ENCODE data around the gene OVCH2. TPM values are rescaled to one million over a fixed set of nuclear protein-coding genes. Genes with fewer than 3 reads are reported as not detected.

The OVCH2 gene
- total and polyA plus RNA-seq, 10 of the 15 experiments (the other 5 are each of a cell fraction or from before 2014, with no cell fraction given): not detected

DNA sequence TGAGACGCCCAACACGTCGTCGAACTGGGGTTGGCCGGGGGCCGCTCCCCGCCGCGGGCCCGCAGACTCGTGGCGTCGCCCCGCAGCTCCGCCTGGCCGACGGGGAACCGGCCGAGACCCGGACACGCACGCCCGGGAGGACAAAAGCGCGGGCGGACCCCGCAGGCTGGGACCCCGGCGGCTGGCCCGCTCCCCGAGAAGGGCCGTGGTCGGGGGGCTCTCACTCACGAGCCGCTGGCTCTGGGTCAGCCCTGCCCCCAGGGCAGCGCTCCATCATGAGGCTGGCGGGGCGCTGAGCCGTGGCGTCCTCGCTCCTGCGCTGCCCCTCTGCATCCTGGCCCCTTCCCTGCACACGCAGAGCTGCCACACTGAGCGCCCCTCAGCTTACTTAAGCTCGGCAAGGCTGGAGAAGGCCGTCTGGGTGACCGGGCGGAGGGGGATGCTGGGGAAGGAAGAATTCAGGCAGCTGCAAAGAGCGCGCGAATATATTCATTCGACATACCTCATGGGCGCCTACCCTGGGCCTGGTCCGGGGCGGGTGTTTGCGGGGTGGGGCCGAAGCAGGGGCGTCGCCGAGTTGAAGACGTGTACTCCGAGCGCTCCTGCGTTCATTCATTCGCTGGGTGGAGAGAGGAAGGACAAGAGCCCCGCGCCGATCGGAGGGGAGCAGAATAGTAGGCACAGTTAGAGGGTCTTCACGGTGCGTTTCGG, 32.4 kb downstream of the OVCH2 start:
- ChIA-PET CTCF (interaction anchor here (1.4 kb wide), 1 partner anchor 15 kb away, joined by 3 read pairs; no protein-coding TSS in a partner anchor), RAD21 (ENCODE audit: unreplicated experiment) (no interaction called here), SMC1A (ENCODE audit: uncharacterized antibody, unreplicated experiment) (no interaction called here), POLR2A (no interaction called here)
- H3K4me2 ChIP-seq (ENCODE audit: control insufficient read depth, insufficient read depth): peak overlapping the region; percentile 96
- in situ Hi-C loops (cut with MboI): no loop called here
- ATAC-seq (peak; percentile 18), FAIRE-seq (no peak), DNase-seq (ENCODE audit: low read depth, low spot score) (no peak)
- H4K20me1 ChIP-seq (ENCODE audit: control insufficient read depth, insufficient read depth): no peaks in the 10 kb centered on the region
- H3K4me1 ChIP-seq (ENCODE audit: control insufficient read depth, insufficient read depth, low read length): peaks cover 34% of the 10 kb centered on the region
- no peaks in the 10 kb centered on the region for H3K36me3 ChIP-seq (ENCODE audit: control insufficient read depth in 2 of 2, insufficient read depth in 2 of 2, low read length in 1 of 2)
- peak overlapping the region; percentile 70; the same call in 1 of the 2 replicates for H3K27ac ChIP-seq (ENCODE audit: control insufficient read depth, insufficient read depth)
- BruUV-seq (replicated peaks): no TSS peak
- WGBS (ENCODE audit: insufficient coverage, insufficient replicate concordance, low lambda C conversion rate, missing lambda C conversion rate): 34% methylated on average over 52 of the region's 72 CpGs
- H3K9me3 ChIP-seq (replicated peaks; ENCODE audit: control insufficient read depth, insufficient read depth, low read length): peaks cover 10% of the 10 kb centered on the region
- H3K27me3 ChIP-seq (replicated peaks in 1 of 2; ENCODE audit: control insufficient read depth in 2 of 2, insufficient read depth in 2 of 2, low read length in 1 of 2): no peaks in the 10 kb centered on the region
- H3K9ac ChIP-seq (ENCODE audit: control insufficient read depth, insufficient read depth, low read length): peak overlapping the region; percentile 70
- peak overlapping the region; percentile 70 for H3K4me3 ChIP-seq
- peak overlapping the region; percentile 72 for H2AFZ ChIP-seq (ENCODE audit: control insufficient read depth, low read depth, low read length)
- peaks cover 2% of the 10 kb centered on the region for H3K79me2 ChIP-seq (ENCODE audit: control insufficient read depth, insufficient read depth, low read length)
- intact Hi-C loops (cut with micrococcal nuclease; ENCODE audit: unreplicated experiment): loop anchor here (2.0 kb wide), 1 partner anchor 161 kb away; the partner anchor contains the start of gene PPFIBP2
- TF ChIP-seq, protein P1, sequence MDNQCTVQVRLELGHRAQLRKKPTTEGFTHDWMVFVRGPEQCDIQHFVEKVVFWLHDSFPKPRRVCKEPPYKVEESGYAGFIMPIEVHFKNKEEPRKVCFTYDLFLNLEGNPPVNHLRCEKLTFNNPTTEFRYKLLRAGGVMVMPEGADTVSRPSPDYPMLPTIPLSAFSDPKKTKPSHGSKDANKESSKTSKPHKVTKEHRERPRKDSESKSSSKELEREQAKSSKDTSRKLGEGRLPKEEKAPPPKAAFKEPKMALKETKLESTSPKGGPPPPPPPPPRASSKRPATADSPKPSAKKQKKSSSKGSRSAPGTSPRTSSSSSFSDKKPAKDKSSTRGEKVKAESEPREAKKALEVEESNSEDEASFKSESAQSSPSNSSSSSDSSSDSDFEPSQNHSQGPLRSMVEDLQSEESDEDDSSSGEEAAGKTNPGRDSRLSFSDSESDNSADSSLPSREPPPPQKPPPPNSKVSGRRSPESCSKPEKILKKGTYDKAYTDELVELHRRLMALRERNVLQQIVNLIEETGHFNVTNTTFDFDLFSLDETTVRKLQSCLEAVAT (IDR thresholded peaks at IDR 0.05): no peak
- TF ChIP-seq JUND (IDR thresholded peaks at IDR 0.05; ENCODE audit: low read depth, low read length) (no peak), RB1 (IDR thresholded peaks at IDR 0.05; ENCODE audit: borderline replicate concordance) (no peak), ZNF217 (IDR thresholded peaks at IDR 0.05) (no peak), CHD1 (IDR thresholded peaks at IDR 0.05; ENCODE audit: low read depth, low read length) (no peak), EGR1 (IDR thresholded peaks at IDR 0.05; ENCODE audit: borderline replicate concordance in 1 of 2, low read depth in 2 of 2, low read length in 2 of 2) (no peak), TAF1 (IDR thresholded peaks at IDR 0.05; ENCODE audit: borderline replicate concordance, low read depth, low read length) (peak; percentile 21; the same call in 1 of the 2 replicates), IKZF1 (conservative IDR thresholded peaks at IDR 0.05) (peak; percentile 19; the same call in 1 of the 2 replicates), MTA2 (IDR thresholded peaks at IDR 0.05; ENCODE audit: low read depth) (no peak), CHD4 (IDR thresholded peaks at IDR 0.05) (no peak), NR2F1 (conservative IDR thresholded peaks at IDR 0.05) (no peak), POLR2A (IDR thresholded peaks at IDR 0.05; ENCODE audit: low read depth, low read length) (peak; percentile 61), GABPA (IDR thresholded peaks at IDR 0.05; ENCODE audit: low read depth) (no peak), SMARCA5 (IDR thresholded peaks at IDR 0.05) (no peak)
- TF ChIP-seq, protein P2, sequence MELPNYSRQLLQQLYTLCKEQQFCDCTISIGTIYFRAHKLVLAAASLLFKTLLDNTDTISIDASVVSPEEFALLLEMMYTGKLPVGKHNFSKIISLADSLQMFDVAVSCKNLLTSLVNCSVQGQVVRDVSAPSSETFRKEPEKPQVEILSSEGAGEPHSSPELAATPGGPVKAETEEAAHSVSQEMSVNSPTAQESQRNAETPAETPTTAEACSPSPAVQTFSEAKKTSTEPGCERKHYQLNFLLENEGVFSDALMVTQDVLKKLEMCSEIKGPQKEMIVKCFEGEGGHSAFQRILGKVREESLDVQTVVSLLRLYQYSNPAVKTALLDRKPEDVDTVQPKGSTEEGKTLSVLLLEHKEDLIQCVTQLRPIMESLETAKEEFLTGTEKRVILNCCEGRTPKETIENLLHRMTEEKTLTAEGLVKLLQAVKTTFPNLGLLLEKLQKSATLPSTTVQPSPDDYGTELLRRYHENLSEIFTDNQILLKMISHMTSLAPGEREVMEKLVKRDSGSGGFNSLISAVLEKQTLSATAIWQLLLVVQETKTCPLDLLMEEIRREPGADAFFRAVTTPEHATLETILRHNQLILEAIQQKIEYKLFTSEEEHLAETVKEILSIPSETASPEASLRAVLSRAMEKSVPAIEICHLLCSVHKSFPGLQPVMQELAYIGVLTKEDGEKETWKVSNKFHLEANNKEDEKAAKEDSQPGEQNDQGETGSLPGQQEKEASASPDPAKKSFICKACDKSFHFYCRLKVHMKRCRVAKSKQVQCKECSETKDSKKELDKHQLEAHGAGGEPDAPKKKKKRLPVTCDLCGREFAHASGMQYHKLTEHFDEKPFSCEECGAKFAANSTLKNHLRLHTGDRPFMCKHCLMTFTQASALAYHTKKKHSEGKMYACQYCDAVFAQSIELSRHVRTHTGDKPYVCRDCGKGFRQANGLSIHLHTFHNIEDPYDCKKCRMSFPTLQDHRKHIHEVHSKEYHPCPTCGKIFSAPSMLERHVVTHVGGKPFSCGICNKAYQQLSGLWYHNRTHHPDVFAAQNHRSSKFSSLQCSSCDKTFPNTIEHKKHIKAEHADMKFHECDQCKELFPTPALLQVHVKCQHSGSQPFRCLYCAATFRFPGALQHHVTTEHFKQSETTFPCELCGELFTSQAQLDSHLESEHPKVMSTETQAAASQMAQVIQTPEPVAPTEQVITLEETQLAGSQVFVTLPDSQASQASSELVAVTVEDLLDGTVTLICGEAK (IDR thresholded peaks at IDR 0.05; ENCODE audit: borderline replicate concordance): no peak
- TF ChIP-seq, protein P3, sequence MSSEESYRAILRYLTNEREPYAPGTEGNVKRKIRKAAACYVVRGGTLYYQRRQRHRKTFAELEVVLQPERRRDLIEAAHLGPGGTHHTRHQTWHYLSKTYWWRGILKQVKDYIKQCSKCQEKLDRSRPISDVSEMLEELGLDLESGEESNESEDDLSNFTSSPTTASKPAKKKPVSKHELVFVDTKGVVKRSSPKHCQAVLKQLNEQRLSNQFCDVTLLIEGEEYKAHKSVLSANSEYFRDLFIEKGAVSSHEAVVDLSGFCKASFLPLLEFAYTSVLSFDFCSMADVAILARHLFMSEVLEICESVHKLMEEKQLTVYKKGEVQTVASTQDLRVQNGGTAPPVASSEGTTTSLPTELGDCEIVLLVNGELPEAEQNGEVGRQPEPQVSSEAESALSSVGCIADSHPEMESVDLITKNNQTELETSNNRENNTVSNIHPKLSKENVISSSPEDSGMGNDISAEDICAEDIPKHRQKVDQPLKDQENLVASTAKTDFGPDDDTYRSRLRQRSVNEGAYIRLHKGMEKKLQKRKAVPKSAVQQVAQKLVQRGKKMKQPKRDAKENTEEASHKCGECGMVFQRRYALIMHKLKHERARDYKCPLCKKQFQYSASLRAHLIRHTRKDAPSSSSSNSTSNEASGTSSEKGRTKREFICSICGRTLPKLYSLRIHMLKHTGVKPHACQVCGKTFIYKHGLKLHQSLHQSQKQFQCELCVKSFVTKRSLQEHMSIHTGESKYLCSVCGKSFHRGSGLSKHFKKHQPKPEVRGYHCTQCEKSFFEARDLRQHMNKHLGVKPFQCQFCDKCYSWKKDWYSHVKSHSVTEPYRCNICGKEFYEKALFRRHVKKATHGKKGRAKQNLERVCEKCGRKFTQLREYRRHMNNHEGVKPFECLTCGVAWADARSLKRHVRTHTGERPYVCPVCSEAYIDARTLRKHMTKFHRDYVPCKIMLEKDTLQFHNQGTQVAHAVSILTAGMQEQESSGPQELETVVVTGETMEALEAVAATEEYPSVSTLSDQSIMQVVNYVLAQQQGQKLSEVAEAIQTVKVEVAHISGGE (CRISPR knock-in tag; IDR thresholded peaks at IDR 0.05): no peak
